Heart left ventricle (tissue), 13 donors: ENCODE data around the gene GSG1L.

Experiments used
- CTCF ChIP-seq, 12 donors: fragments of 200-600 bp; sonication (generic) in 4 of 12; IDR thresholded peaks; one replicate each; pipeline versions ENCODE4 v1.5.0 to v1.8.0; 2018 to 2022; ENCODE audit warnings: antibody characterized with exemption in 12 of 12, mild to moderate bottlenecking in 5 of 12
- POLR2A ChIP-seq, 2 donors: fragments of 450-650 bp; IDR thresholded peaks; one replicate each; pipeline ENCODE4 v1.6.1; 2017; ENCODE audit warnings: antibody characterized with exemption in 2 of 2, mild to moderate bottlenecking in 2 of 2, moderate library complexity in 2 of 2
- donor health status: ischemic (EF 13 %, LVEDD 7.1; RV severe dilation, severe dysfunction).
- donor health status: DM: no; HTN: yes; CAD: no.
- donor health status: DM: no; HTN: no; CAD: no.
- donor health status: ischemic (EF 25% LVEDD 6.9; RV normal size, moderate dysfunction).
- donor health status: ischemic (EF 25% LVEDD 5.7; RV mildly dilated, moderate dysfunction).
- donor health status: ischemic (EF 35%, LVEDD 5.7; RV mildly dilated, moderate dysfunction).
- donor health status: nonischemic (EF 11% LVEDD 7.7; RV severe dilation, severe dysfunction).
- donor health status: DM: yes; HTN: yes; CAD: no.
- donor health status: PGD.
- donor health status: ischemic (EF 29% LVEDD 5.4; RV normal size, mild dysfunction).
- donor health status: nonischemic (EF 23%, LVEDD 6.1; RV moderate dilation, normal function).

- no peak for TF ChIP-seq POLR2A (IDR thresholded peaks at IDR 0.05)
- no peak for TF ChIP-seq CTCF (IDR thresholded peaks at IDR 0.05)
Measured at GRCh38 chr16:27778171-27778925, 285.2 kb downstream of the GSG1L start.
